ENCODE data around the gene TRAPPC1.

The TRAPPC1 gene

DNA sequence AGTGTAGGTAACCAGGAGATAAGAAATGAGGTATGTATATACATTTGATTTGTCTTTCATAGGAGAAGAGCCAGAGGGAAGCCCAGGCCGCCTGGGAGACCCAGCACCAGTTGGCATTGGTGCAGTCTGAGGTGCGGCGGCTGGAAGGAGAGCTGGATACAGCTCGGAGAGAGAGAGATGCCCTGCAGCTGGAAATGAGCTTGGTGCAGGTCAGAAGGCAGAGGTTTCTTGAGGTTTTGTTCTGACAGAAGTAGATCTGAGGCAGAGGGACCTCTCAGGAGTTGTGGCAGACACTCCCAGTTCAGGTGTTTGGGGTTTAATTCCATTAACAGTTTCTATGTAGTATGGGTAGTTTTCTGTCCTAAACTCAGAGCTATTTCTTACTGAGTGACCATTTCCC, 8.3 kb upstream of the TRAPPC1 start:
- DNase-seq: no peak

DNA sequence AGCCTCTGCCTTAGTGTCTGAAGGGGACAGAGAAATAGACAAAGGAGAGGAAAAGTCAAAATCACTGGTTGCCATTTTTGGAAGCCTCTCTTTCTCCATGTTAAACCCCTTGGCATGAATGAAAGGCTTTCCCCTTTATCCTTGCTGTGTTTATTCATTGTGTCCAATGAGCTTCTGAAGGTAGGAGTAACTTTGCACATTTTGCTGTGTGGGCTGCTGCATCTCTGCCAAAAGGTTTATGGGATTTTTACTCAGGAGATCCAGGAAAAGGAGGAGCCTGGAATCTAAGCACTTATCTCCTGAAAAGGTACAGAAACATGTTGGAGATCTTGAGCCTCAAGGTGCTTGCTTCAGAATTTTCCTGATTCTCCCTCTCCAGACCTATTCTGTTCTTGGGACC, 4.1 kb upstream of the TRAPPC1 start:
- no peak for DNase-seq

DNA sequence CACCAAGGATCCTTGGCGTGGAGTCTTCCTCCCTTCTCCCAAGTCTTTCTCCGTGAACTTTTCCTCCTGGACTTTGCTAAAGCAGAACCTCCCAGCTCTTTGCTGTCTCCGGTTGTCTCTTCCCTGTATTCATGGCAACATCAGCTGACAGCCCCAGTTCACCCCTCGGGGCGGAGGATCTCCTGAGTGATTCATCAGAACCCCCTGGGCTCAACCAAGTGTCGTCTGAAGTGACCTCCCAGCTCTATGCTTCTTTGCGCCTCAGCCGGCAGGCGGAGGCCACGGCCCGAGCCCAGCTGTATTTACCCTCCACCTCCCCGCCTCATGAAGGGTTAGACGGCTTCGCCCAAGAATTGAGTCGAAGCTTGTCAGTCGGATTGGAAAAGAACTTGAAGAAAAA, 1.2 kb upstream of the TRAPPC1 start:
- DNase-seq: peak; percentile 68 to 76

DNA sequence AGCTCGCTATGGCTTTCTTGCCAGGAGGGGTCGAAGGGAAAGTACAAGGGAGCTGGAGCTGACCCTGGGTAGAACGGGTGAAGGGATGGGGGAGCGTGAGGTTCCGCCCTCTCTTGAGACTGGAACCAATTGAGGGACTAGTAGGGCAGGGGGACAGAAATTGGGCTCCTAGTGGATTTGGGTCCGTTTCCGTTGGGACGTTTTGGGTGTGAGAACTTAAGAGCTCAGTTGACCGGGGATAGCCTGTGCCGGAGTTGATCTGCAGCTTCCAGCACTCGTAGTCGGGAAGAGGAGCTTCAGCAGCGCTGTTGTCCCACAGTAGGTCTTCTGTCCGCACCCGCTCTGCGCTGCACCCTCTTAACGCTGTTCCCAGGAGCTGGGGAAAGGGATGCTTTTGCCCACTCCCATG, 741 bp upstream of the TRAPPC1 start:
- peak; percentile 35 to 49 for DNase-seq

DNA sequence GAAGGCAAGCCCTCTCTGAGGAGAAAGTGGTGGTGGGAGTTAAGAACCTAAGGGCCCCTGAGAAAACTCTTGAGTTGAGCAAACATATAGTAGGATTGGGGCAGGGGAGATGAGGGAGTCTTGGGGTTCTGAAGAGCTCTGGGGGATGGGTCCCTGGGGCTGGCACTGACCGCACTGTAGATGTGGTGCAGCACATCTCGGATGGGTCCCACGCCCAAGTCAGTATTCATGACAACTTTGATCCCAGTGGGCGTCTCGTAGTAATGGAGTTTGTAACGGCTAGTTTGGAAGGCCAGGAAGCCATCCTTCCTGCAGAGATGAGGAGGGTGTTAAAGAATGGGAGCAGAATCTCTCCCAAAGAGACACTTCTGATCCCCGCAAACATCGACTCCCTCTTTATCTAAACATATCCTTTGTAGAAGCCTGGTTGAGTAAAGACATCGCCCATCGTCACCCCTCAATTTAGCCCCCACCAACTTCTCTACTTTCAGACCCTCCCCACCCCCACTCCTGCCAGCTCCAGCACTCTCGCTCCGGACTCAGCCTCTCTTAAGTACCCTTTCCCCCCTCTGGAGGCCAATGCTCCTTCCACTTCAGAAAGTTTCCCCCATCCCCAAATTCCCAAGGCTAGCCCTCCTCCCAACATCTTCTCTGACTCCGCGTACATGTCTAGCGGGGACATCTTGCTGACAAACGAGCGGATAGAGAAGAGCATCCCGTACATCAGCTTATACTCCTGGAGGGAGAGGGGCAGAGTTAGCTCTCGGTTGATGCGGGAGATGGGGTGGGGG, 710 bp downstream of the TRAPPC1 start:
- DNase-seq: no peak

DNA sequence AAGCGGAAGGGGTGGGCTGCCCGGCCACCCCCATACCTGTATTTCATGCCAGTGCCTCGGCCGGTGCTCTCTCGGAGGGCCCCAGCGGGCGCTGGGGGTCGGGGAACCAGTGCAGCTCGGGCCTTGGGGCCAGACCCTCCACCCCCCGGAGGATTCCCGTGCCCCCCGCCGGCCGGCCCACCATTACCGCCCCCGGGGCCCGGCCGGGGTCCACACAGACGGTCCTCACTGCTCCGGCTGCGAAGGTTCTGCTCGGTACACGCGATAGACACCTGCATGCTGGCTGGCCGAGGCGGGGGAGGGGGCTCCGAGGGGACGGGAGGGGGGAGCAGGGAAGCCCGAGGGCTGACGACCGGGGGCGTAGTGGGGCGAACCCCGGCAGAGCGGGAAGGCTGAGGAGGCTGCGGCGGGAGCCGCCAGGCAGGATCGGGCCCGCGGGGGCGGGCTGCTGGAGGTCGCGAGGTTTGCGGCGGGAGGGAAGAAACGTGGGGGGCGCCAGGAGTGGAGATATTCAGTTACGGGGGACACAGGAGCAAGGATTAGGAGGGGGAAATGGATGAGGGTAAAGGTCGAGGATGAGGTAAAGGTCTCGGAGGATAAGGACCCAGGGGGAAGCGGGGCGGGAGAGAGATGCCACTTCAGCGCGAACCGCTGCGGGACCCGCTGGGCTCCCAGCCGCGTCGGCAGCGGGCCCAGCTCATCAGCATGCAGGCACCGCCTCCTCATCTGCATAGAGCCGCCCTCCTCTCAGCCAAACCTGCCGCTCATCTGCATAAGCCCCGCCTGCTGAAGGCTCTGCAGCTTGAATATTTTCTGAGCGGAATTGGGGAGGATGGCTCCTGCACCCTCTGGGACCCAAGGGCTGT, 2.4 kb downstream of the TRAPPC1 start, which contains the start of gene KCNAB3:
Gene KCNAB3 (minus strand): TSS at position 699 of the 866 bp plus-strand sequence. CDS start 421 bp downstream, at position 278.
- no peak for DNase-seq

DNA sequence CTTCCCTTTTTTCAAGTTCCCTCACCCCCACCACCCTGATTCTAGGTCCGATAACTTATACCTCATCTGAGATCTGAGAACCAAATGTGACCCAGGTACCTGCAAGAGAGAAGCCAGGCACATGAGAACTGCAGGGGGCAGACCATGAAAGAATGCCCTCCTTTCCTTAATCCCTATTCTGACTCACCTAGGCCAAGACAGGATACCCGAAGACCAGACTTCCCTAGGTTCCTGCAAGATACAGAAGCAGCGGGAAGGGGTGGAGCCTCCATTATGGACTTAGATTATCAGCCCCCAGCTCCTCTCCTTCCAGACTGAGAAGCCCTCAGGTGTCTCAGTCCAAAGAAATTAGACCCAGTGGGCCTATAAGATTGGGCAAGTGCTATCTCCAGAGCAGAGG, 4.2 kb downstream of the TRAPPC1 start:
- DNase-seq: no peak

DNA sequence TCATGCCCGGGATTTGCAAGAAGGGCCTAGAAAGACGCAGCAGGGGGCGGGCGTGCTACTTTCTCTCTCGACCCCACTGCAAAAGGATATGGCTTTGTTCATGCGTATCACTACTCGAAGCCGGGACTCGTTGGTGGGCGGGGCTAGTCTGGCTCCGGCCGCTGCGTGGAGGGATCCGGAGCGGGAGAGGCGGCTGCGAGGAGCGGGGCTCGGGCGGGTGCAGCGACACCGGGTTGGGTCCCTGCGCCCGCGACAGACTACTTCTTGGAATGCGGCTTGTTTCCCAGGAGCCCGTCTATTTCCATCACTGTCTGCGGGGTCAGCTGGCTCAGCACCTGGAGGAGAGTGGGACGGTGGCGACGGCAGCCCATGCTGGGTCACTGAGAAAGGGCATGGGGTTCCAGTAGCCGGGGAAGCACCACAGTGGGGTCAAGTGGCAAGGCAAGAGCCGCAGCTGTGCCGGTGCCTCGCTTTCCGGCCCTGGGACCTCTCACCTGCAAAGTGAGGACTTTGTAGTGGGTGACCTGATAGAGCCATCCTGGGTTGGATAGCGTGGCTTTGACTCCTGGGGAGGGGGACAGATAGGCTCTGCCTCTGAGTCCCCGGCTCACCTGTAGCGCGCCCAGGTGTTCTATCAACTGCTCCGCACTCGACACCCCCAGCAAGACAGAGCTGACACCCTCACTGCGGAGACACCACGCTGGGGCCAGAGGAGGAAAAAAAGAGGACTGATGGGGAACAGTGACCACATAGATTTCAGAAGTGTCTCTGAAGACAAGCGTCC, 8.7 kb downstream of the TRAPPC1 start:
- peak; percentile 47 to 65 for DNase-seq

DNA sequence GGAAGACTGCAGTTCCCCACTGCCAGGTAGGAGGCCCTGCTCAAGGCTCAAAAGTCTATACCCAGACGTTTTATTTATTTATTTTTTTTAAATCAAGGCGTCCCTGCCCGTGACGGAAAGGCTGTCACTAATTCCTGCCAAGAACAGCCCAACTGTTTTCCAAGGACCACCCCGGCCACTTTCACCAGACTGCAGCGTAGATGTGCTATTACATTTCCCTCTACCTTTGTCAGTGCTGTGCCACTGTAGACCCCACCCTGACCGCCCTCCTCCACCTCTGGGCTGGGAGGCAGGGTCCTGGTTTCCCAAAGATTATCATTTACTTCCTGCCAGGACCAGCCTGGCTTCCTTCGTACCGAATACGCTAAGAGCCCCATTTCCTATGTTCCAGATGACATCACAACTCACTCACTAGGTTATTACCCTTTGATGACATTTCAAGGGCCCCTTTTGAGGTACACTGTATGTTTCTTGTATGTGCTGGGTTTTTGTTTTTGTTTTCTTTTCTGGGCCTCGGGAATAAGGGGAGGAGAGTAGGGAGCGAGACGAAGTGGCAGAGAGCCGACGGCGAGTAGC, 9.4 kb downstream of the TRAPPC1 start:
- DNase-seq: no peak

DNA sequence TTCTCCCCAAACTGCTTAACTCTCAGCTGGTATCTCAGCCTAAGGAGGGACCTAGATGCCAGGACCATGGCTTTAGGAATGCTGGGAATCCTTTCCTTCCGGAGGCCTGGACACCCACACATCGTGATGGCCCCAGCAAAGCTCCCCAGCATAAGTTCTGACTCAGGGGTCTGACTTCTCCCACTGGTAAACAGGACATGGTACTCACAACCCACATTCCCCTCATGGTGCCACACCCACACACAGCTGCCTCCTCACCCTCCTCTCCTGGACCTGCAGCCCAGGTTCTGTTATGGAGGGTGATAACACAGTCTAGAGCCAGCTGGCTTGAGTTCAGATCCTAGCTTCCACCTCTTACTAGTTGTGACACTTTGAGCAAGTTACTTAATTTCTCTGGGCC, 14.9 kb downstream of the TRAPPC1 start:
- no peak for DNase-seq

DNA sequence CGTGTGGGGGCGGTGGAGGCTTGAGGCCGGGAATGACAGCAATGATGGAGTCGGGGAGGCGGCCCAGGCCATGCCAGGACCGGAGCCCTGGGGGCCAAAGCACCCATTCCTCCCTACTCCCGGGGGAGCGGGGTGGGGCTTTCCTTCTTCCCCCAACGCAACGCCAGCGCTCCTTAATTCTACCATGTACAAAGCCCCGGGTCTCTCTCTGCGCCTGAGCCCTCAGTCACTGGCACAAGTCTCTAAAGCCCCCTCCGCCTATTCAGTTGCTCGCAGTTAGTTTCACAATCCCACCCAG, 15.4 kb downstream of the TRAPPC1 start:
- no peak for DNase-seq

DNA sequence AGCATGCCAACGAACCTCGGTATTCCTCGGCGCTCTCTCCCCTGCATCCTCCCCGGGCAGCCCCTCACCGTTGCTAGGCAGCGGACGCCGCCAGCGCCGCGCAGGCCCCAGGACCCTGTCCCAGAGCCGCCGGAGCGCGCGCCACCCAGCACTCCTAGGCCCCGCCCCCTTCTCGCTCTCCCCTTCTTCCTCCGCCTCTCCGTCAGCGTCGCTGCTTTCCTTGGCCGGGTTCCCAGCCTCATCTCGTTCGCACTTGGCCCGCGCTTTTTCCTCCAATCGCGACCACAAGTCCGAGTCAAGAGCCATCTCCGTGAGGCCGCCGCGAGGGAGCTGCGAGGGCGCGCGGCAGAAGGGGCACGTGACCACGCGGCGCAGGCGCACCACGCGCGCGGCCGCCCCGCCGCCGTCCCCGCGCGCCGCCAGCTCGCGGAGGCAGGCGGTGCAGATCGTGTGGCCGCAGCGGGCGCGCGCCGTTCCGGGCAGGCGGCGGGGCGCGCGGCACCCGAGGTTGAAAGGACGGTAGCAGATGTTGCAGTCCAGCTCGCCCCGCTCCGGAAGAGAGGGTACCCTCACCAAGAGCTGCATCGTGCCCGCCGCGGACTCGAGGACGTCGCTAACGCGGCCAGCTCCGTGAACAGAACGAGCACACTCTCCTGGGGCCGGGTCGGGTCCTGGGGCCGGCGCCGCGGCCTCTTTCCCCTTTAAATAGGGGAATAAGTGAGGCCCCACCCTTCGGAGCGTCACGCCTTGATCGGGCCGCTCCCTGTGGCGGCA, 15.9 kb downstream of the TRAPPC1 start, which contains the start of gene RNF227:
Gene RNF227 (minus strand): TSS at position 679 of the 774 bp plus-strand sequence. CDS start 94 bp downstream, at position 585.
- peak; percentile 71 to 73 for DNase-seq

DNA sequence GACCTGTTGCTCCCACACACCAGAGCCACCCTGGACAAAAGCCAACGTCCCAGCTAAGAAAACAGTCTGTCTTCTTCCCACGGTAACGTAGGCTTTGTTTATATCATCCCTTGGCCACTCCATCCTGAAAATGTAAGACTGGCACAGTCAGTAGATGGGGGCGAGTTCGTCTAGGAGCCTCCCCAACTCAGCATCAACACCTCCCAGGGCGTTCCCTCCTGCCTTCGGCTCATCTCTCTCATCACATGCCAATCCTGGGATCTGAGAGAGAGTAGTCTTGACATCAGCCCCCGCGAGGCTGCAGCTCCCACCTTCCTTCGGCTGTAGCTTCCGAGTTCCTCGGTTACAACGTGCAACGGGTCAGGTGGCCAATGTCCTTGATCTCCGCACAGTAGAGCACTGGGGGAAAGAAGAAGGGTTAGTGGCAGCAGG, 16.6 kb downstream of the TRAPPC1 start:
- DNase-seq: peak in 1 of 2 donors; percentile 30

DNA sequence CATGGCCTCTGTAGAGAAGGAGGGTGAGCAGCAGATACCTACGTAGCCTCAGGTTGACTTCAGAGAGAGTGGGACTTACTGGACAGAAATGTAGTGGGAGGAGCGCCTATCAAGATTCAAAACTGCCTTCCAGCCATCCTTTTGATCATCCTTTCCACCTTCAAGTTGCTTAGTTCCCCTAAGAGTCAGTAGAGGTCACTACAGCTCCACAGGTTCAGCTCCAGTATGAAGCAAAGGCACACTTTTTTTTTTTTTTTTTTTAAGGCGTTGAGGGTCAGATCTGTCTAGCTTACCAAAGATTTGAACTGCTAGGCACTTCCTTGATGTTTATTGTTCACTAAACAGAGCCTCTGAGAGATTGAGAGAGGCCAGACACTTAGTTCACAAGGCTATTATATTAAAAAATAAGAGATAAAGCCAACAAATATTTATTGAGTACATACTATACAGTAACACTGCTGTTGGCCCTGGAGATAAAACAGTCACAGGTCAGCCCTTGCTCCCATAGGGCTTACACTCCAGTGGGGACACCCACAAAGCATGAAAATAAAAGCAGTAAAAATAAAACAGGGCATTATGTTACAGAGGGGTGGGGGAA, 18.7 kb downstream of the TRAPPC1 start:
- DNase-seq: peak; percentile 71 to 76

DNA sequence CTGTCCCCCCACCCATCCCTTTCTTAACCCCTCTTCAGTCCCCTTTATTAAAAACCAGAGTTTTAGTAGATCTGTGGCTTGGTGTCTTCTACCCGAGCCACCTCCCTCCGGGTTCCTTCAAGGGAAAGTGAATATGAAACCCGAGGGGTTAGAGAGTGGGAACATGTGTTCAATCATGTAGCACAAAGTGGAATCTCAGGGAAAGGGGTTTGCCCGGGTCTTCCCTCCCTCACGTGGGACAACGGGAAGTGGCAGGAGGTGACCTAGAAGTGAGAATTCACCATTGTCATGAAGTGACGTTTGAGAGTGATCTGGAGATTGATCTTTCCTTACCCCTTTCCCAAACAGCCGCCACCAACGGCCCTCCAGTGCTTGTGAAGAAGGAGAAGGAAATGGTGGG, 20.6 kb downstream of the TRAPPC1 start:
- DNase-seq: peak in 1 of 2 donors; percentile 73

DNA sequence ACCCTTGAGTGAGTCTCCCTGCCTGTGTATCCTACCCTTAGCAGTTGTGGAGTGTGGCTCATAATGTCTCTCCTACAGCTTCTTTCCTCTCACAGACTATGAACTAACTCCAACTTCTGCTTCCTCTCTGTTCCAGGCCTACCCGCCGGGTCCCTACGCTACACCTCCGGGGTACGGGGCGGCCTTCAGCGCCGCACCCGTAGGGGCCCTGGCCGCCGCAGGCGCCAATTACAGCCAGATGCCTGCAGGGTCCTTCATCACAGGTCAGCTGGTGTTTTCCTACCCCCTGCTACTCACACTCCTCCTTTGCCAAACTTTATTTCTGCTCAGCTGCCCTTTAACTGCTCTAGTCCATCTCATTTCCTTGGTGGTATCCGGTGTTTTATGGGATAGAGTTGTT, 21.0 kb downstream of the TRAPPC1 start:
- no peak for DNase-seq

DNA sequence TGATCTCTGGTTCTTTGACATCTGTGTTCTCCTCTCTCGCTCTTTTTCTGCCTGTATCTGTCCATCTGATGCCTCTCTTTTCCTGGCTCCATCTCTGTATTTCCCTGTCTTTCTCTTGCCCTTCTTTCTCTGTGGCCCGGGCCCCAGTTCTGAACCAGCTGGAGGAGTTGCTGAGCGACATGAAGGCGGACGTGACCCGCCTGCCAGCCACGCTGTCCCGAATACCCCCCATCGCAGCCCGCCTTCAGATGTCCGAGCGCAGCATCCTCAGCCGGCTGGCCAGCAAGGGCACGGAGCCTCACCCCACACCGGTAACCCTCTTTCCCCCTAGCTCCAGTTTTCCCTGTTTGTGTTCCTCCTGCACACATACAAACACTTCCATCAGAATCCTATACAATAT, 21.5 kb downstream of the TRAPPC1 start:
- DNase-seq: no peak

DNA sequence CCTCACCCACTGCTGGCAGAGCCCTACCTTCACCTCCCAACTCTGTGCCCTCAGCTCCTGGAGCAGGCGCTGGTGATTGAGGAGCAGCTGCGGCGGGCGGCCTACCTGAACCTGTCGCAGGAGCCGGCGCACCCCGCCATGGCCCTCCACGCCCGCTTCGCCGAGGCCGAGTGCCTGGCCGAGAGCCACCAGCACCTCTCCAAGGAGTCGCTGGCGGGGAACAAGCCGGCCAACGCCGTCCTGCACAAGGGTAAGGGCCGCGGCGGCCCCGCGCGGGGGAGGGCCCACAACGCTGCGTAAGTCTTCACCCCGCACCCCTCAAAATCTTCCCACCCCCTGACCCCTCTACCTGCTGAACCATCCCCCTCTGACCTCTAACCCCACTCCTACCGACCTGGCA, 22.7 kb downstream of the TRAPPC1 start:
- DNase-seq: no peak

DNA sequence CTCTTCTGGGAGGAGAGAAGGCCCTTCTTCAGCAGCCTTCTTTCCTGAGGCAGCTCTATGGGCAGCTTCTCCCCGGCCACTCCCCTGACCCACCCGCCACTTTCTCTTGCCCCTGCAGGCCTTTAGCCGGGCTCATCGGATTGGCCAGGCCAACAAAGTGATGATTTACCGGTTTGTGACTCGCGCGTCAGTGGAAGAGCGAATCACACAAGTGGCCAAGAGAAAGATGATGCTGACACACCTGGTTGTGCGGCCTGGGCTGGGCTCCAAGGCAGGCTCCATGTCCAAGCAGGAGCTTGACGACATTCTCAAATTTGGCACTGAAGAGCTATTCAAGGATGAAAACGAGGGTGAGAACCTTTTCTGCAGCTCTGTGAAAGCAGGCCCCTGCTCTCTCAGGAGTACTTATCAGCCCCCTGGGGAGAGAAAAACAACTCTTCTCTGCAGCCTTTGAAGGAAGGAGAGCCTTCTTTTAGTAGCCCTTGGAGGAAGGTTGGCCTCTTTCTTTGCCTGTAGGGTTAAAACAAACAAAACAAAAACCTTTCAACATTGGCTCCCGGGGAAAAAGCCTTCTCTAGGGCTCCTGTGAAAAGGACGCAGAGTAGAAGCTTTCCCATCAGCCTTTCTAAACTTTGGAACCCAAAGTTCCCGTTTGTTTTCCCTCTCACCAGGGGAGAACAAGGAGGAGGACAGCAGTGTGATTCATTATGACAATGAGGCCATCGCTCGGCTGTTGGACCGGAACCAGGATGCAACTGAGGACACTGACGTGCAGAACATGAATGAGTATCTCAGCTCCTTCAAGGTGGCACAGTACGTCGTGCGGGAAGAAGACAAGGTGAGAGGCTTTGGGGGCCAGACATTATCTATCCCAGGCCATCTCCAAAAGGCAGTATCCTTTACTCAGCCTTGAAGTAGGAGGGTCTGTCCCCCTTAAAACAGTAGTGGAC, 28.3 kb downstream of the TRAPPC1 start:
- DNase-seq: no peak

DNA sequence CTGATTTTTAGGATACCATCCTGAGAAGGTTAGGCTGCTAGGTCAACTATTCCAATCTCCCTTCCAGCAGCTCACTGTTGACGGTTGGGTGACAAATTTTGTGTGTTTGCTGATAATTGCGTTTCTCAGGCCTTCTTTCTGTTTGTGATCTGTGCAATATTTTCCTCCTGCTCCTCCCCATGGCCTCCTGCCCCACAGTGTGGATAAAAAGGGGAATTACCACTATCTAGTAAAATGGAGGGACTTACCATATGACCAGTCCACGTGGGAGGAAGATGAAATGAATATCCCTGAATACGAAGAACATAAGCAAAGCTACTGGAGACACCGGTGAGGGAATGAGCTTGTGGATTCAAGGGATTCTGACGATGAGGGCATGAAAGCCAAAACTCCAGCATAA, 34.0 kb downstream of the TRAPPC1 start:
- peak; percentile 80 to 86 for DNase-seq
